HG02642 (cell line): ENCODE measurements around the gene CSPG4.
"Not testable (repeated sequence)": the region's sequence is repeated elsewhere in the genome, so short reads cannot be mapped to it uniquely, and the experiment has no call there.

Experiments used
- ATAC-seq: cut with Tn5 transposase; IDR thresholded peaks from one replicate; pipeline ENCODE4 v1.9.1; 2021; ENCODE audit warnings: mild to moderate bottlenecking; ENCODE audit not compliant: unreplicated experiment, poor library complexity

CSPG4 gene

DNA sequence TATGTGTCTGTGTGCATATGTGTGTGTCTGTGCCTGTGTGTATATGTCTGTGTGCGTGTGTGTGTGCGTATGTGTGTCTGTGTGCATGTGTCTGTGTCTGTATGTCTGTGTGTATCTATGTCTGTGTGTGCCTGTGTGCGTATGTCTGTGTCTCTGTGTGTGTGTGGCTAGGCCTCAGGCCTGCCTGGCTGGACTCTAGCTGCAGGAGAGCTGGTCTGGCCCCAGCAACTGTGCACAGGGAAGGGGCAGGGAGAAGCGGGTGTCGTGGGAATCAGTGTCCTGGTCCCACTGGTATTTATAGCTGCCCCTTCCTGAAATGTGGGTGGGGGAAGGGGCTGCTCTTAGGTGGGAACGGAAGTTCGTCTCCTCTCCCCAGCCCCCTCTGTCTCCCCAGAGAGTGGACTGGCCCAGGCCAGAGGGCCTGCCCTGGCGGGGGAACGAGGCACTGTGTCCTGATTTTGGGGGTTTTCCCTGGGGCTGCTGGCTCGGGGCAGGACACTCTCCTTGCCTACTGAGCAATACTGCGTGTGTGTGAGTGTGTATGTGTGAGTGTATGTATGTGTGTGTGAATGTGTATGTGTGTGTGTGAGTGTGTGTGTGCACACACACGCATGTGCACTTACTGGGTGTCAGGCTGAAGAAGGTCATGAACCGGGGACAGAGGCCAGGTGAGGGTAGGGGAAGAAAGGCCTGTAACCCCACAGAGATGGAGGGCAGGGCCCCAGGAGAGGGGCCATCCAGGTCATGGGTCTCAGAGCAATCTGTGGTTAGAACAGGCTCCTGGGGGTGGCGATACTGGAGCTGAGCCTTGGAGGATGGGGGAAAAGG, 6.6 kb downstream of the CSPG4 start:
- ATAC-seq: no peak

DNA sequence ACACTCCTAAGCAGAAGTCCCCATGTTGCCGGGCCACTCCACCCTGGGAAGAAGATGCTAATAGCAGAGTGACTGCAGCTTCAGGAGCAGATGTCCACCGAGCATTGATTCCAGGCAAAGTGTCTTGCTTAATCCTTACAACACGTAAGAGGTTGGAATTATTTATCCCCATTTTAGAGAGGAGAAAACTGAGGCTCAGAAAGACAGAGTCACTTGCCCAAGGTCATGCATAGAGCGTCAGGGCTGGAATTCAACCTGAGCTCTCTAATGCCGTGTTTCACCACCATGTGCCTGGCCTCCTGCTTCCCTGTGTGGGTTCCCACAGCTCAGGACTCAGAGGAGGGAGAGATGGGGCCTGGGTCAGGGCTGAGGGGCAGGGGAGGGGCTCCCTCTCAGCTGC, 7.3 kb downstream of the CSPG4 start:
- not testable (repeated sequence) for ATAC-seq

- ATAC-seq: no peak
Observed at GRCh38 chr15:75704618-75705017, 8.0 kb downstream of the CSPG4 start.

- ATAC-seq: no peak
Observed at GRCh38 chr15:75704263-75704615, 8.4 kb downstream of the CSPG4 start.

DNA sequence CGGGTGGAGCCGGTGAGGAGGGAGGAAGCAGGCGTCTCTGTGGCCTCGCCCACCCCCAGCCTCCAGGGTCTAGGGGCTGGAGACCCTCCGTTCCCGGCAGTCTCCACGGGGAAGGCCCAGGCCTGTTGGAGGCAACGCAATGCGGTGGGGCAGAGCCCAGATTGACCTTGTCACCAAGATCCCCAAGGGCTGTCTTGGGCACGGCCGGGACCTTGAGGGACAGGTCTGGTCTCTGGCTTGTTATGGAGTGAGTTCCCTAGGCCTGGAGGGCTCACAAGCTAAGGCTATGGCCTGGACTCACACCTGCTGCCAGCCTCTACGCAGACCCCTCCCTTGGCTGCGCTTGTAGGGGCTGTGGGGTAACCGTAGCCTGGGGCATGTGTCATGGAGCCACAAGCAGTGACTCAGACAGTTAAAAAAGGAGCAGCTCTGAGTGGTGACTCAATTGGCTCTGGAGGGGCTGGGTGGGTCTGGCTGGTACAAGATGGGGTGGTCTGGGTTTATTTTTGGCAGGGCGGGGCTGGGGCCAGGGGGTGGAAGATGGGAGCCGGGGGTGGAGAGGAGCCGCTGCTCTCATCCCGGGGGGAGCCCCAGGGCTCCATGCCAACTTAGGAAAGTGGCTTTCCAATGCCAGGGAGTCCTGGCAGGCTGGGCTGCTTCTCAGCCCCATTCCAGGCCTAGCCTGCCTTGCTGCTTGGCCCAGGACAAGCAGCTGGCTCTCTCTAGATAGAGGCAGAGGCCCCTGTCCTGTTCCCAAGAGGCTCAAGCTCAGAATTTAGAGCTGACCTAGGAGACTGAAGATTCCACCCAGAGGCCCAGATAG, 9.0 kb downstream of the CSPG4 start:
- ATAC-seq: not testable (repeated sequence)

DNA sequence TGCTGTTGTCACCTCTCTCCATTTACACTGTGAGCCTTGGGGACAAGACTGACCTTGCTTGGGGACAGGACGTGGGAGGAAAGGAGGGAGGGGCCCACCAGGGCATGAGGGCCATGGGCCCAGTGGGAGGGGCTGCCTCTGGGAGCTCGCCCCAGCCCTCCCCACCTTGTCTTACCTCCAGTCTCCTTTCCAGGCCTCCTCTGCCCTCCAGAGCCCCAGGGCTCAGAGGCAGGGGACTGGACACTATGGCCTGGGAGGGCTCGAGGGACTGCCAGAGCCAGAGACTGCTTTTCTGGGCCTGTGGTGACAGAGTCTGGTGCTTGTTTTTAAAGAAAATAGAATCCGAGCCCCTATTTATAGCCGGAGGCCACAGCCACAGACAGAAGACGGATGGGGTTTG, 10.2 kb downstream of the CSPG4 start:
- ATAC-seq: no peak

- ATAC-seq: not testable (repeated sequence)
Observed at GRCh38 chr15:75701071-75702003, 11.3 kb downstream of the CSPG4 start.

DNA sequence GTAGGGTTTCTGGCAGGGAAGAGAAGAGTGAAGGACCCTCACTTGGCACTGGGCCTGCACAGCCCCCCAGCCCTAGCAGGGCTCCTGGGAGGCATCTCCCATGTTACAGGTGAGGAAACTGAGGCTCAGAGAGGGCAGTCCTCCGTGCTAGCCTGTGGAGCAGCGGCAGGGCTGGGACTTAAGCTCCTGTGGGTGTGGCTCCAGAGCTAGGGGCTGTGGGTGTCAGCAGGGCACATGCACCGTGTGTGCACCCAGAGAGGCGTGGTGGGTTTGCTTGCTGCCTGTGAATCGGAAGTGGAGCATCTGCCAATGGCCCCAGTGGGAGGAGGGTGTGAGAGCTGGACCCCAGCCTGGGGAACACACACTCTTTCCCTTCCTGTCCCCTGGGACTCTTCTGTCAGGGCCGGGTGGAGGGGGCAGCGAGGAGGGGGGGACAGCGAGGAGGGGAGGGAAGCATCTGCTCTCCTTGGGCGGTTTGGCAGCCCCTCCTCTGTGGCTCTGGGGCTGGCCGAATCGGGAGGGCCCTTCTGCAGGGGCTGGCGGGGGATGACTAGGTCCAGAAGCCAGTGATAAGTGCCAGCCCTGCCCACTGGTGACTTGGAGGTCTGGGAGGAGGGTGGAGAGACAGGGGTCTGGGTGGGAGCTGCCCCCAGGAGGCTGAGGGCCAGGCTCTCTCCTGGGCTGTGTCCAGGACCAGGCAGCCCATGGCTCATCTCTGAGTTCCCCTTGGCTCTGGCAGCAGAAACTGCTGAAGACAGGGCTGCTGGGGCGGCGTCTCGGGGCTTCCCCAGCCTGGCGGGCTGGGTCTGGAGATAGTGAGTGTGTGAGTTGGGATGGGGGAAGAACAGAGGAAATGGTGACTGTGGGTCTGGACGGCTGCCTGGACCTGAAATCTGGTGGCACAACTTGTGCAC, 12.4 kb downstream of the CSPG4 start:
- peak; percentile 46 for ATAC-seq

DNA sequence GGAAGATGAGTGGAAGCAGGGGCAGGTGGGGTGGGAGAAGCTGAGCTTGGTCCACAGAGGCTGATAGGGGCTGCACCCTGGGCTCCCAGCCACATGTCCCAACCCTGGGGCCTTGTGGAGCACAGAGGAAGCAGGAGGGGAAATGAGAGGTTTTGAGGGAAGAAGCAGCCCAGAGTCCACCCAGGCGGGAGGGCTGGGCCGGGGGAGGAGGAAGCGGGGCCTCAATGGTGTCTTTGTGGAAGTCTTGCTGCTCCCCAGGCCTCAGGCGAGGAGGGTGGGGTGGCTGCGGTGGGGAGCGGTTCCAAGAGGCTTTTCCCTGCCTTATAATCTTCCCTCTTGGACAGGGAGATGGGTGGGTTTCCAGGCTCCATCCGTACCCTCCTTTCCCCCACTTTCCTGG, 13.1 kb downstream of the CSPG4 start:
- ATAC-seq: not testable (repeated sequence)

GRCh38 chr15:75697974-75698747, 14.5 kb downstream of the CSPG4 start:
- ATAC-seq: not testable (repeated sequence)

DNA sequence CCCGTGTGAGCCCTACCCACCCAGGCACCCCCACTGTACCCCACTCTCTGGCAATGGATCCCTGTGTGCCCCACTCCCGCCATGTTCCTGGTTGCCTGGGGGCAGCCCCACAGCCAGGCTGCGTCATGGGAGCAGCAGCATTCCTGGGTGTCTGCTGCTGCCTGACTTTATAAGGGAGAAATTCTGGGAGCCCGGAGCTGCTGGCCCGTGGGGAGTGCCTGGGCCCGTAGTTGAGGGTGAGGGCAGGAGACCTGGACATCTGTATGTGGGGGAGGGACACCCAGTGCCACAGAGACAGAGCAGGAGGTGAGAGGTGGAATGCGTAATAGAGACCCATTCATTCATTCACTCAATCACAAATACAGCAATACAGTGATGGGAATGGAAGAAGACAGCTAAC, 15.1 kb downstream of the CSPG4 start:
- ATAC-seq: no peak

- no peak for ATAC-seq
Observed at GRCh38 chr15:75696854-75697259, 15.8 kb downstream of the CSPG4 start.

DNA sequence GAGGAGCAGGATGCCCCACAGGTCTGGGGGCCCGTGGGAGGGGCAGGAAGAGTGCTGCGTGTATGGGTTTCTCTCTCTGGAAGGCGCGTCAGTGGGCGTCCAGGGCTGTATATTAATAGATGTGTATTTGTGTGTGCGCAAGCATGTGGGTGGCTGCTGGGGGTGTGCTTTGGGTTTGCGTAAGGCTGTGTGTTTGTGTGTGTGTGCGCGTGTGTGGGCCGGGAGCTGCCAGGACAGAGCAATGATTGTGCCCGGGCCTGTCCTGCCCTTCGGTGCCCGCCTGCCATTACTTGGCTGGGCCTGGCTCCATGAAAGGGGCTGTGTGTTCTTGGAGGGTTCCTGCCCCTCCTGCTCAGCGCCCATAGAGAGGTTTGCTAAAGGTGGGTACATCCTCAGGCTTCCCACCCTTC, 16.3 kb downstream of the CSPG4 start:
- ATAC-seq: no peak

DNA sequence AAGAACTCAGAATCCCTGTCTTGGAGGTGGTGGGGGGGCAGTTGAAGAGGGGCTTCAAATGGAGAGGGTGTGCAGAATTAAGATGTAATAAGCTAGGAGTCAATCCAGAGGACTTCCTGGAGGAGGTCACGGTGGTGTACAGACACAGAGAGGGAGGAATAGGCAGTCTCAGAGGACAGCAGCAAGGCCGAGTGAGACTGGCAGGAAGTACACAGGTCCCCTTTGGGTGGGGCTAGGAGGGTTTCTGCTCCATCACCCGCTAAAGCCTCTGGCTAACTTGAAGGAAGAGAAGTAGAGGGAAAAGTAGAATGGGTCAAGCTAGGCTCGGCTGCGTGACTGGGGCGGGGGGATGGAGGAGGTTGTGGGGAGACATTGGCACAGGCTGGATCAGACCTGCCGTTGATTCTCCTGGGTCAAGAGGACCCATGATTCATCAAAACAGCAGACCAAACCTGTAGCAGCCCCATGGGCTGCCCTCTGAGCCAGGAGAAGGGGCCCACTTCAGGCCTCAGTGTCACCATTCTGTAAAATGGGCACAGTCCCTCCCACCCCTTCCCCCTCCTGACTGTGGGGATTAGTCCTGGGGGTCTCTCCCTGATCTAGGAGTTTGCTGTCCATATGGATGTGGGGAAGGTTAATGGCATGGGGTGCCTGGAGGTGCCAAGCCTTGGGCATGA, 16.9 kb downstream of the CSPG4 start:
- ATAC-seq: no peak

GRCh38 chr15:75695220-75695619, 17.4 kb downstream of the CSPG4 start:
- ATAC-seq: no peak

- no peak for ATAC-seq
Observed at GRCh38 chr15:75694241-75695182, 18.1 kb downstream of the CSPG4 start.
